ENCODE results near the gene FBH1.
A peak's percentile ranks its signal among the peaks of the same experiment; 100 is the strongest.
"Not testable (repeated sequence)": the region's sequence is repeated elsewhere in the genome, so short reads cannot be mapped to it uniquely, and the experiment has no call there.

FBH1 gene

DNA sequence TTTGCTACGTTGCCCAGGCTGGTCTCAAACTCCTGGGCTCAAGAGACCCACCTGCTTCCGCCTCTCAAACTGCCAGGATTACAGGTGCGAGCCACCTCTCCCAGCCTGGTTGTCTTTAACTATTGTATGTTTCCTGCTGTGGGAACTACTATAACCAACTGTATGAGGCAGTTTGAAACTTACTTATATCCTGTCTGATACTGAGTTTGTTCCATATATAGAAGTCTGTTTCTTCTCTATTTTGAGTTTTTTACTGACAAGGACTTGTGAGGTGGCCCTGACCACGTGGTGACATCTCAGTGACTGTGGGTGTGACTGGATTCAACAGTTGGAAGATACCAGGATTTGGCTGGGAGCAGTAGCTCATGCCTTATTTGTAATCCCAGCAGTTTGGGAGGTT, 14.2 kb downstream of the FBH1 start:
- DNase-seq: no peak

DNA sequence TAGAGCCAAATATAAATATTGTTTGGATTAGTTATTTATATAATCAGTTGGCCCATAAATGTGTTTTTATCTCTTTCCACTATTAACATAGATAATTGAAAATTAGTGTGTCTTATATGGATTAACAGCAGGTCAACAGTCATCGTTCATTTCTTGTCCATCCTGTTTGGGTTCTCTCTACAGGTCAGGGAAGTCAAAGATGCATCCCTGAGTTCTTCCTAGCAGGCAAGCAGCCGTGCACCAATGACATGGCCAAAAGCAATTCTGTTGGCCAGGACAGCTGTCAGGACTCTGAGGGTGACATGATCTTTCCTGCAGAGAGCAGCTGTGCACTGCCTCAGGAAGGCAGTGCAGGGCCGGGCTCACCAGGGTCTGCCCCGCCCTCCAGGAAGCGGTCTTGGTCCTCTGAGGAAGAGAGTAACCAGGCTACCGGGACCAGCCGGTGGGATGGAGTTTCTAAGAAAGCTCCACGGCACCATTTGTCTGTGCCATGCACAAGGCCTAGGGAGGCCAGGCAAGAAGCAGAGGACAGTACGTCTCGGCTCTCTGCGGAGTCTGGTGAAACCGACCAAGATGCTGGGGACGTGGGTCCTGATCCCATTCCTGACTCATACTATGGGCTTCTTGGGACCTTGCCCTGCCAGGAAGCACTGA, 15.9 kb downstream of the FBH1 start:
- no peak for DNase-seq

DNA sequence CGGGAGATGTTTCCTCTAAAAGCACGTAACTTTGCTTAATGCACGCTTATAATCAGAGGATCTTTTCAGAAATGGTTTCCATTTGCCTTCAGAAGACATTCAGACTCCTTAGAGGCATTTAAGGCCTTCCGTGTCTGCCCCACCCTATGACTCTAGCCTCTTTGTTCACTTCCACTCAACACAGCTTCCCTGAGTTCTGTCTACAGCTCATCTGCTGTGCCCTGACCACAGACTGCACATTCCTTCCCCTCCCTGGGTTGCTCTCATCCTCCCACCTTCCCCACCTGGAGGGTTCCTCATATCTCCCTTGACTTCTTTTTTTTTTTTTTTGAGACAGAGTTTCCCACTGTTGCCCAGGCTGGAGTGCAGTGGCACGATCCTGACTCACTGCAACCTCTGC, 16.6 kb downstream of the FBH1 start:
- no peak for DNase-seq

DNA sequence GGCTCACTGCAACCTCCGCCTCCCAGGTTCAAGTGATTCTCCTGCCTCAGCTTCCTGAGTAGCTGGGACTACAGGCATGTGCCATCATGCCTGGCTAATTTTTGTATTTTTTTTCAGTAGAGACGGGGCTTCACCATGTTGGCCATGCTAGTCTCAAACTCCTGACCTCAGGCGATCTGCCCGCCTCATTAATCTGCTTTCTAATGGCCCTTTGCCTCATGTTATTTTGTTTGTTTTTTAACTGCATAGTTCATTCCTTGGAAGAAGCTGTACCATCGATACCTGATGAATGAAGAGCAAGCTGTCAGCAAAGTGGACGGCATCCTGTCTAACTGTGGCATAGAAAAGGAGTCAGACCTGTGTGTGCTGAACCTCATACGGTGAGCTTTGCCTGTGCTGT, 18.6 kb downstream of the FBH1 start:
- DNase-seq: not testable (repeated sequence)

DNA sequence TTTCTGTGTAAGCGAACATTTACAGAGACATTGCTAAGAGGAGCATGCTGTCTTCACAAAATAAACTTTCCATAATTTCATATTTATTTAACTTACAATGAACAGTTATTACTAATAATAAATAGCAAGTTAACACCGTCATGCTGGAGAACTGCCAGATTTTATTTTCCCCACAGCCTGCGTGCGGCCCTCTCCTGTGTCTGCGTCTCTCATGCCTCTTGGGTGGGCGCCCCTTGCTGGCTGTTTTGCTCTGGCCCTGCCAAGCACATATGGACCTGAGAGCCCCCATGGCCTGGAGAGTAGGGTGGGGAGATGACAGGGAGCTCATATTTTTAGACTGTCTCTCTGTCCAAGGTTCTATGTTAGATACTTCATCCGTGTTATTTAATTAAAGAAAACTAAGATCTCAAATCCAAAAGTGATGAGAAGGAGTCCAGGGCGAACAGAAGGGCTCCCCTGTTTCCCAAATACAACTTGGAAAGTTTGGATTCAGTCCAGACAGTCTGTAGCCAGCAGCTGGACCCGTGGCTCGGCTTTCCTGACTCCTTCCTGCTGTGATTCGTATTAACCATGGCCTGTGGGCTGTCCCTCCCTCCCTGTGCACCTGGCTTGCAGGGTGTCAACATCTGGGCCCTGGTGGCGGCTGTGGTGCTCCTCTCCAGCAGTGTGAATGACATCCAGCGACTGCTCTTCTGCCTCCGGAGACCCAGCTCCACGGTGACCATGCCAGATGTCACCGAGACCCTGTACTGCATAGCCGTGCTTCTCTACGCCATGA, 20.5 kb downstream of the FBH1 start:
- no peak for DNase-seq

DNA sequence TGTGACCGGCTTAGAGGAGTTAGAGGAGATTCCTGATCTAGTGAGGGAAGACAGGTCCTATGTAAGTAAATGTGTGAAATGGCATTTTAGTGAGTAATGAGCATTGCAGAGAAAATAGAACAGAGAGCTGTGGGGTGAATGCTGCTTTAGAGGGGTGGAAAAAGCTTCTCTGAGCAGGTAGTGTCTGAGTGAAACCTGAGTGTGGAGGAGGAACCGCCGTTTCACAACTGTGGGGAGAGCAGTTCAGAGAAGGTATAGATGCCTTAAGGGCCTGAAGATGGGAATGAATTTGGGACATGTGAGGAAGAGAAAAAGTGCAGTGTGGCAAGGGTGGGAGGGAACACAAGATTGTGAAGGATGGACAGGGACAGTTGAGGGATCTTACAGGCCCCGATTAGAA, 21.6 kb downstream of the FBH1 start:
- DNase-seq: no peak

DNA sequence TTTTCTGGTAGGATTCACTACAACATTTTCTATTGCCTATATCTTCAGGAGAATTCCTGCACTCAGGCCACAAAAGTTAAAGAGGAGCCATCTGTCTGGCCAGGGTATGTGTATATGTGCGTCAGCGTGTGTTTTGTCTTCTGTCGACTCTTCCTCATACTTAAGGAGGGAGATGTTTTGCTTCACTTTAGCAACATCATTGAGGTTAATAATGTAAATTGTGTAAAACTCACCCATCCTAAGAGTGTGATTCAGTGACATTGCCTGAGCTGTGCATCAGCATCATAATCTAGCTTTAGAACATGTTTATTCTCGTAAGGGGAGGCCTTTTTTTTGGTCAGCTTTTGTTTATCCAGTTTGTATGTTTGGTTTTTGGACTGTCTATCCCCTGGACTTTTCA, 23.7 kb downstream of the FBH1 start:
- DNase-seq: no peak

DNA sequence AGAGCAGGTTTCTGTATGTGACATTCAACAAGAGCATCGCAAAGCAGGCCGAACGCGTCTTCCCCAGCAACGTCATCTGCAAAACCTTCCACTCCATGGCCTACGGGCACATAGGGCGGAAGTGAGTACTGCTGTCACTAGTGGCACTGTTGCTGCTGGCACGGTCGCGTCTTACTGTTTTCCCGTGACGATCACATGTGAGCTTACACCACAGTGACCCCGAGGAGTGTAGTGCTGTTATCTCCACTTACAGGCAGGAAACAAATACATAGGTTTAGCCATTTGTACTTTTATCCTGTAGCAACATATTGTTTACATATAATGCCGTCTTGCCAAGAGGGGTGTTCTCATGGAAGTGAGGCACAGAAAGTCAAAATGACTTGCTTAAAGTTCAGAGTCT, 25.4 kb downstream of the FBH1 start:
- peak; percentile 30 for DNase-seq

DNA sequence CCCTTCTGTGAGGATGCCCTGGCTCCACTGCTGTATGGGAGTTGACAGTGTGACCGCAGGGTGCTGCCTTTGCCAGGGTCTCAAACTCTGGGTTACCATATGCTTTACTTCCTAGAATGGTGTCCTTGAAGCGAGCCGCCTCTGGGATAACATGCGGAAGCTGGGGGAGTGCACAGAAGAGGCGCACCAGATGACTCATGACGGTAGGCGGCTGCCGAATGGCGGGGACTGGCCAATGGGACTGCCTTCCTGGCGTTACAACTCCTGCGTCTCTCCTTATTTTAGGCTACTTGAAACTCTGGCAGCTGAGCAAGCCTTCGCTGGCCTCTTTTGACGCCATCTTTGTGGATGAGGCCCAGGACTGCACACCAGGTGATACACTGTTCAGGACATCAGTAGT, 27.3 kb downstream of the FBH1 start:
- no peak for DNase-seq

DNA sequence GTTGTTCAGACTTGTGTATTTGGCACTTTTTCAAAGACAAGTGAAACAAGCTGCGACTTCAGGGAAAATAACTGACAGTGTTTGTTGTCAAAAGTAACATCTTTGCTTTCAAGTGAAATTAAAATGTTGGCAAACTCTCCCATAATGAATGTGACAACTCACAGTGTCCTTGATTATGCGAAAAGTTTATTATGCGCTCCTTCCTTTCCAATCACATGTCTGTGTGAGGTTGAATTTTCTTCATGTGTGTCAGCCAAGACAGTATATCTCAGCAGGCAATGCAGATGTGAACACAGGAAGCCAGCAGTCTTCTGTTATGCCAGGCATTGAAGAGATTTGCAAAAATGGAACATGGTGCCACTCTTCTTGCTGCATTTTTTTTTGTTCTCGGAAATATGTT, 28.7 kb downstream of the FBH1 start:
- DNase-seq: no peak

DNA sequence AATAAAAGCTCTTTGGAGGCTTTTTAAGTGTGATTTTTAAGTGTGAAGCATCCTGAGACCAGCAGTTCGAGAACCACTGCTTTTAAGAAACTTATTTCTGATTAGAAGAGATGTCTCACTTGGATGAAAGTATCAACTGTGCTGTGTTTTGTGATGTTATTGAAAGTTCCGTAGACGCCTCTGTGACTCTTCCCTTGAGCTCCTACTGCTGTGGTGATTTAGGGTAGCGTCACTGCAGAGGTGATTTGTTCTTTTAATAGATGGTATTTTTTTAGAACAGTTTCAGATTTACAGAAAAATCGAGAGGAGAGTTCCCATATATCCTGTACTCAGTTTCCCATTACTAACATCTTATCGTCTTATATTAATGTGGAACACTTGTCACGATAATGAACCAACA, 29.5 kb downstream of the FBH1 start:
- DNase-seq: no peak

DNA sequence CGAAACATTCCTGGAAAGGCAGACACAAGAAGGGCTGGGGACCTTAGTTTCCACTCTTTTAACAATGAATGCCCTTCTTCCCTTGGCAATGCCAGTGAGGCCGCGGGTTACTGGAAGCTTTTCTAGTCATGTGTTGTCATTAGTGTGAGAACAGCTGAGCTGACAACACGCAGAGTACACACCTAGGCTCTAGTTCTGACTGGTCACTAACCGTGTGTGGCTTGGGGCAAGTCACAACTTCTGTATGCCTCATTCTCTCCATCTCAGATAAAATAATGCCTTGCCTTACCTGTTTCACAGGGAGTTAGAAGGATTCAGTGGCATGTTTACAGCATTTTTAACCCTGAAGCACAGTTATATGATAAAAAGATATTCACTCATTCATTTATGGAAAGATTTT, 31.7 kb downstream of the FBH1 start:
- no peak for DNase-seq

DNA sequence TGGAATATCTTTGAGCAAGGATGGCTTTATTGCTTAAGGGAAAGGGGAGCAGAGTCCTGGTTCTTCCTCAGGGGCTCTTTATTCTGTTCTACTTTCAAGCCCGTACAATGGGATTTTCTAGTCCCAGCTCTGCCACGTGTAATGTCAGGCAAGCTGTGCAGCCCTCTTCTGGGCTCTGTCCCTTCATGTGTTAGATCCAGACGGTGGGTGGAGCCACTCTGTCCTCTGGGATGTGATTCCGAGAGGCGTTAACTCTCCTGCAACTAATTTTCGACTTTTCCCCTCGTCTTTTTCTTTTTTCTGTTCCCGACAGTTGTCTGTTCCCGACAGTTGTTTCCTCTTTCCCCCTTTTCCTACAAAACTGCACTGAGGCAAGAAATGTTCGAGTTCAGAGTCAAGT, 34.8 kb downstream of the FBH1 start:
- DNase-seq: no peak

DNA sequence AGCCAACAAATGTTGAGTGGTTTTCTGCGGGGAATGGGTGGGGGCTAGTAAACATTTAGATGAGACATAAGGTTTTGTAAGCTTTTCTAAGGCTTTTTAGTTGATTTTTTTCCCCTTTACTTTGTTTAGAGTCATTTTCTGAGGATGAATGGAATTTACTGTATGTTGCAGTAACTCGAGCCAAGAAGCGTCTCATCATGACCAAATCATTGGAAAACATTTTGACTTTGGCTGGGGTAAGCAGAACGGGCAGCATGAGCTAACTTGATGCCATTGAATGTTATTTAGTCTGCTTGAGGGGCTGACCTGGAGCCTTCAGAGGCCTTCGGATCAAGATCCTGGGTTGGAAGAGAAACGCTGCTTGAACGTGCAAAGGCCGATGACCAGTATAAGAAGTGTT, 37.3 kb downstream of the FBH1 start:
- no peak for DNase-seq

DNA sequence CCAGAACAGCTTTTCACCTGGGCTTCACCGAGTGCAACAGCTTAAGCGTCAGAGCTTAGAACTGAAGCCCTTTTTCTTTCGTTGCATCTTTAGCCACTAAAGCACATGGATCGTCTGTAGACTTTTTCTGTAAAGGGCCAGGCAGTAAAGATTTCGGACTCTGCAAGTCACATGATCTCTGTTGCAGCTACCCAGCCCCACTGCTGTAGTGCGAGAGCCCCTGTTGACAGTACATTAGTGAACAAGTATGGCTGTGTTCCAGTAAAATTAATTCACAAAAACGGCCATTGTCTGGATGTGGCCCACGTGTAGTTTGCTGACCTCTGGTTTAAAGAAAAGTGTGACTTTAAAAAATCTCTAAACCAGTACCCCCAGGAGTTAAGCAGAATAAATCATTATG, 39.4 kb downstream of the FBH1 start:
- DNase-seq: no peak

DNA sequence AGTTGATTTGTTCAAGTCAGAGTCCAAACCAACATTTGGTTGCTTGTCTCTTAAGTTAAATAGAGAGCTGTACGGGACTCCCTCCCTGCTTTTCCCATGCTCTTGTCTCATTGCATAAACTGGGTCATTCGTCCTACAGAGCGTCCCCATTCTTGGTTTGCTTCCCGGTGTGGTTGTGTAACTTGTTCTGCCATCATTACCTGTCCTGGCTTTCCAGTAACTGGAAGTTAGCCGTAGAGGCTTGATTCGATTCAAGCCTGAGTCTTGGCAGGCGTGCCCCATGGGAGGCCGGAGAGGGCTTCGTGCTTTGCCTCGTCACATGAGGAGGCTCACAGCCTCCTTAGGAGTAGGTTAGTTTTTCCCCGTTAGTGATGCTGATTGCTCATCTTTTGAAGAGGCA, 40.2 kb downstream of the FBH1 start:
- no peak for DNase-seq

DNA sequence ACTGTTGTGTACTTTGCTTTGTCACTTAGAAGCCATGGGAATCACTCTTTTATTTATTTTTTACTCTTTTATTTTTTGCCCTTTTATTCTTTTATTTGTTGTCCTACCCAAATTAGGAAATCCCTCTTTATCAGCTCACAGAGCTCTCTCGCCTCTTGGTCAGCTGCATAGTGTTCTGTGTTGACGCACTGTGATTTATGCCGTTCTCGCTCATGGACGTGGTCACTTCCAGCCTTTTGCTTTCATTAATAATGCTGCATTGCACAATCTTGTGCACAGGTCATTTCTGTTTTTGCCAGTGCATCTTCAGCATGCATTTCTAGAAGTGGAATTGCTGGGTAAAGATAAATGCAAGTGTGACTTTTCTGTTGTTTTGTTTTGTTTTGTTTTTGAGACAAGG, 42.3 kb downstream of the FBH1 start:
- no peak for DNase-seq

DNA sequence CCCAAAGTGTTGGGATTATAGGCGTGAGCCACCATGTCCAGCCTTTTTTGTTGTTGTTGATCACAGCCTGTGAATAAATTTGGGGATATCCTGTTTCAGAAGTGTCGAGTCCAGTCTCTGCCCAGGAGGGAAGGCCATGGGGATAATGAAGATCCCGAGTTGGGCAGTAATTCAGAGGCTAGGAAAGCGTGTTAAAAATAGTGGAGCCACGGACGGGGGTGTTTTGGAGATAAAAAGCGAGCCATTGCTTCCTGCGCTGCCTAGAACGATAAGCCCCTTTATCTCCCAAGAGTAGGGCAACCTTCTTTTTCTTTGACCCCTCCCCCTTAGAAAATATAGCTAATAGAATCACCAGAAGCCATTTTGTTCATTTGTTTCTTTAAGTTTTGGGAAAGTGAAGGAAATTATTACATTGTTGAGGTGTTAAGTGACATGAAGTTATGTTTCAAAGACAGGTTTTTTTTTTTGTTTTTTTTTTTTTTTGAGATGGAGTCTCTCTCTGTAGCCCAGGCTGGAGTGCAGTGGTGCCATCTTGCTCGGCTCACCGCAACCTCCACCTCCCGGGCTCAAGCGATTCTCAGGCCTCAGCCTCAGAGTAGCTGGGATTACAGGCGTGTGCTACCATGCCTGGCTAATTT, 44.0 kb downstream of the FBH1 start:
- DNase-seq: peak; percentile 94

DNA sequence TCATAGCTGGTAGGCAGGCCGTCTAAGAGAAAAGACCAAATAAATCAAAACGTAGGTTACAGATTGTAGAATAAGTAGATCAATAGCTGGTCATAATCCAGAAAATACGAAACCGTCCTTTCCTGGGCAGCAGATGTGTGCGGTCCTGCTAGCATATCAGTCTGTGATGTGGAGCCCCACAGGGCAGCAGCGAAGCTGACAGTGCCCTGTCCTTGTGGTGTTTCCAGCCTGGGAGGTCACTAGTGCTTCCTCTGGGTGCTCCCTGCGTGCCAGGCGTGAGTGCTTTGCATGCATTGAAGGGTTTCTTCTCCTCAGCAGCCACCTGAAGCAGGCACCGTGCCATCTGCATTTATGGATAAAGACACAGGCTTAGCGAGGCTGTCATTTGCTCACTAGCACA, 45.6 kb downstream of the FBH1 start:
- DNase-seq: no peak

DNA sequence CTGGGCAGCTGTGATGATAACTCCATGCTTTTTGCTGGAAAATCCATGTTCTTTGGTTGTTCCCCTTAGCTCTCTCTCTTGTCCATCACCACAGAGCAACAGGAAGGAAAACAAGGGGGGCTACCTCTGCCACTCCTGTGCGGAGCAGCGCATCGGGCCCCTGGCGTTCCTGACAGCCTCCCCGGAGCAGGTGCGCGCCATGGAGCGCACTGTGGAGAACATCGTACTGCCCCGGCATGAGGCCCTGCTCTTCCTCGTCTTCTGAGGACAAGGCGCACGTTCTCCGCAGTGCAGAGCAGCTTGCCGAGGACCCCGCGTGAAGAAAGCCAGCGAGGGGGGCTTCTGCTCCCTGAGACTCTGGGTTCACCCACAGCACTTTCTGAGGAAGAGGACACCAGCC, 47.0 kb downstream of the FBH1 start:
- DNase-seq: no peak

DNA sequence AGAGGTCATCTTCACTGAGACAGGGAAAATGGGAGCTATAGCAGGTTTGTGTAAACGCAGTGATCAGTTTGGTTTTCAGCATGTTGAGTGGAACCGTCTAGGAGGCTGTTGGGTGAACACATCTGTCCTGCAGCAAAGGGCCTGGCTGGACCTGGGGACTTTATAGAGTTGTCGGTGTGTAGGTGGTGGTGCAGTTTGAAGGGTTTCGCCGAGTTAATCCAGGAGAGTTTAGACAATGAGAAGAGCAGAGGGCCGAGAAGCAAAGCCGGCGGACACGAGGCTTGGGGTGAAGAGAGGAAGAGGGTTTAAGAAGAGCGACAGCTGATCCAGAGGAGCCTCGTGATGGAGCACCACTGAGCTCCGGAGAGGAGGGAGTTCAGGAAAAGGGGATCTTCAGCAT, 48.2 kb downstream of the FBH1 start:
- no peak for DNase-seq

DNA sequence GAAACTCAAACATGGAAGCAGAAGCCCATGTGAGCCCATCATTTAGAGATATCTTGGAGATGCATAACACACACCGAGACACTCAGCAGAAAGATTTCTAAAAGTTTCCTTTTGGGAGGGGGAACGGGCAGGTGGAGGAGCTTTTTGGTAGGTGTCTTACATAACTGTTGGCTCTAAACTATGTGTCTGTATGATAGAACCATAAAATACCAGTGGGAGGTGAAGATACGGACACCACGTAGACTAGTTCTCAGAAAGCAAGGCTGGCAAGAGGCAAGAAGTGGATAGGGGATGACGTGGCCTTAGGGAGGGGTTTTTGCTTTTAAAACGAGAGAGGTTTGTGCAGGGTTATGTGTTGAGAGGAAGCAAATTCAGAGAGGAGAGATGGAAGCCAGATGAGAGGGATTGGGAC, 50.8 kb downstream of the FBH1 start:
- DNase-seq: peak; percentile 54

DNA sequence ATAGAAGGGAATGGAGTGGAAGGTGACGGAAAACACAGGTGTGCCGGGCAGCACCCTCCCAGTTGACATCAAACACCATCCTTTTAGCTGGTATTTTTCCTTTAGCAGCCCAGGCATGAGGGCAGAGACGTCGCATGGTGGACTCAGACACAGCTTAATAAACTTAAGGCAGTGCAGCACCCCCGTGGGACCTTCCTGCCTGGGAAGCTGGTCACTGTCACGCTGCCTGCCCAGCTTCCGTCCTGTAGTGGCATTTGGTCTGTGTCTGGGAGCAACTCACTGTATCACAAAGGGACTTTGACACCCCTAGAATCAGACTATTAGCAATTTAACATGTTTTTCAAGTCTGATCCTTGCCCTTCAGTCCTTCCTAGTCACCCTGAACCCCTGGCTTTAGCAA, 51.5 kb downstream of the FBH1 start:
- no peak for DNase-seq

DNA sequence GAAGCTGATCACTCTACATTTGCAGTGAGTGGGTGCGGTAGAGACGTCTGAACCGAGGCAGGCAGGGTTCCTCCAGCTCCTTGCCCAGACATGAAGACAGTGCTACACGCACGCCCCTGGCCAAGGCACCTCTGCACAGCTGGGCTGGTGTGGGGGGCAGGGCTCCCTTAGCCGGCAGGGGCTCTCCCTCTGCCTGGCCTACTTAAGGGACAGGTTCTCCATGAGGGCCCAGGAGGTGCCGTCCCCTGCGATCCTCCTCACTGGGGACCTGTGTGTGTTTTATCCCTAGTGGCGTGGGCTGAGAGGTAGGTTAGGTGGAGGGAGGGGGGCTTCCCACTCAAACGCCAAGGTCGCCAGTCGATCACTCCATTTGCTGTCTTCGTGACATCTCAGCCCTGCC, 52.0 kb downstream of the FBH1 start:
- no peak for DNase-seq

DNA sequence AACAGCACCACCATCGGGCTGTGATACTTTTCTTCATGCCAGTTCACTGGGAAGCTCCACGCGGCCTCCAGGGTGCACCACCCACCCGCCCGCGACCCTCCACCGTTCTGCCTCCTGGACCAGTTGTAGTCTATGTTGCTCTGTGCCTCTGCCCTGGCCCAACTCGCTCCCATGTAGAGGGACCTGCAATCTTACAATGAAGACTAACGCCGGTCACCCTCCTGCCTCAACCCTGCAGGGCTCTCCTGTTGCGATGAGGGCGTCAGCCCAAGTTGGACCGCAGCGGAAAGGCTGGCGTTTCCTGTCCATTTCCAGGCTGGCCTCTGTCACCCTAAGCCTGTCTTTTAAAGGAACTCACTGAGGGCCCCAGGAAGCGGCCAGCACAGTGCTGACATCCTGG, 52.4 kb downstream of the FBH1 start:
- peak; percentile 25 for DNase-seq

All from hematopoietic multipotent progenitor cell treated with erythropoietin and hydrocortisone succinate and interleukin-3 and kit ligand, for 6 days (in vitro differentiated cells).